ENCODE data around the gene AGRP. TPM values are rescaled to one million over a fixed set of nuclear protein-coding genes. Genes with fewer than 3 reads are reported as not detected.

Gene AGRP
- total RNA-seq, 6 donors from 2014 or later: 3.5 to 7.6 (median 3.8) TPM; not detected in 3

DNA sequence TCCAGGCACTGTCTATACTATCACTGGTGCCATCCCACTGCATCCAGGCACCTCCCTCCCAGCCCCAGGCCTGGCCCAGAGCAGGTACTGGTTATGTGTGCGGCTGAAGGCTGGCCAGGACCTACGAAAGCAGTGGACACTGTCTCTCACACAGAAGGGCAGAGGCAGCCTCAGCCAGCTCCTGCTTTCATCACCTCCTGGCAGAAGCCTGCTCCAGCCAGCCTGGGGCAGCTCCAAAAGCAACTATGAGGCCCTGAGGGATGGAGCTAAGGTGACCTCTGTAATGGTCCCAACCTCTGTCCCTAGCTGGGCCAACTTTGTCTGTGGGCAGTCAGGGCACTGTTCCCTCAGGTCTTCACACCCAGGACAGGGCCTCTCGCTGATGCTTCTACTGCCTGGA lies 33.6 kb downstream of the AGRP start:
- H3K36me3 ChIP-seq: peaks cover 0 to 65% (median 43%) of the 10 kb centered on the region in 4 donors
- H3K4me1 ChIP-seq: peaks cover 56 to 83% (median 72%) of the 10 kb centered on the region in 4 donors
- TF ChIP-seq, protein P1, sequence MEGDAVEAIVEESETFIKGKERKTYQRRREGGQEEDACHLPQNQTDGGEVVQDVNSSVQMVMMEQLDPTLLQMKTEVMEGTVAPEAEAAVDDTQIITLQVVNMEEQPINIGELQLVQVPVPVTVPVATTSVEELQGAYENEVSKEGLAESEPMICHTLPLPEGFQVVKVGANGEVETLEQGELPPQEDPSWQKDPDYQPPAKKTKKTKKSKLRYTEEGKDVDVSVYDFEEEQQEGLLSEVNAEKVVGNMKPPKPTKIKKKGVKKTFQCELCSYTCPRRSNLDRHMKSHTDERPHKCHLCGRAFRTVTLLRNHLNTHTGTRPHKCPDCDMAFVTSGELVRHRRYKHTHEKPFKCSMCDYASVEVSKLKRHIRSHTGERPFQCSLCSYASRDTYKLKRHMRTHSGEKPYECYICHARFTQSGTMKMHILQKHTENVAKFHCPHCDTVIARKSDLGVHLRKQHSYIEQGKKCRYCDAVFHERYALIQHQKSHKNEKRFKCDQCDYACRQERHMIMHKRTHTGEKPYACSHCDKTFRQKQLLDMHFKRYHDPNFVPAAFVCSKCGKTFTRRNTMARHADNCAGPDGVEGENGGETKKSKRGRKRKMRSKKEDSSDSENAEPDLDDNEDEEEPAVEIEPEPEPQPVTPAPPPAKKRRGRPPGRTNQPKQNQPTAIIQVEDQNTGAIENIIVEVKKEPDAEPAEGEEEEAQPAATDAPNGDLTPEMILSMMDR (IDR thresholded peaks at IDR 0.05): no peak
- no peak for TF ChIP-seq POLR2A (IDR thresholded peaks at IDR 0.05)
- TF ChIP-seq EP300 (IDR thresholded peaks at IDR 0.05): no peak
- TF ChIP-seq POLR2AphosphoS5 (IDR thresholded peaks at IDR 0.05): no peak
- WGBS, 2 donors: 71 to 85% methylated on average over 3 of the region's 3 CpGs
- no peak for DNase-seq
- no peaks in the 10 kb centered on the region for H3K27me3 ChIP-seq
- no peak overlapping the region for H3K4me3 ChIP-seq
- peak overlapping the region in 2 of 4 donors; percentile 53 to 58 for H3K27ac ChIP-seq
- no peaks in the 10 kb centered on the region for H3K9me3 ChIP-seq
- no peak for ATAC-seq (ENCODE audit: low FRiP score in 2 of 2)

DNA sequence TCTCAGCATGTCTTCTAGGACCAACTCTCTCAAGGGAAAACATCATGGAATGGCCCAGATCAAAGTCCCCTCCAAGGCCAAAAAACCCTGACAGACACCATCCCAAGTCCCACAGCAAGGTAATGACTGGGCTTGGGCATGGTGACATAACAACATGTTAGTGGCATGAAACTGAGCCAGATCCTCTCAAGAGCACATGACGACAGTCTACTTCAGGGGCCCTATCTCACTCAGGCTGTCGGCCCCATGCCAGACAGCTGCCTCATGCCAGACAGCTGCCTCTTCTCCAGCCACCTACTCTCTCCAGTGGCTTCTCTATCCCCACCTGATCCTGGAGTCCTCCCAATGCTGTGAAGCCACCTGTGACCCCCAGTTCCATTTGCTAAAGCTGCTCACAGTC lies 34.0 kb downstream of the AGRP start:
- TF ChIP-seq POLR2AphosphoS5 (IDR thresholded peaks at IDR 0.05): peak in 1 of 2 donors; percentile 34
- TF ChIP-seq, protein P1 (IDR thresholded peaks at IDR 0.05): no peak
- no peak for TF ChIP-seq EP300 (IDR thresholded peaks at IDR 0.05)
- Histone ChIP-seq H3K27ac (peak overlapping the region in 2 of 4 donors; percentile 53 to 58), H3K4me3 (no peak overlapping the region), H3K9me3 (no peaks in the 10 kb centered on the region), H3K4me1 (peaks cover 56 to 87% (median 72%) of the 10 kb centered on the region in 4 donors), H3K27me3 (no peaks in the 10 kb centered on the region), H3K36me3 (peaks cover 0 to 69% (median 45%) of the 10 kb centered on the region in 4 donors)
- ATAC-seq (ENCODE audit: low FRiP score in 2 of 2): no peak
- 50 to 83% methylated on average over 2 of the region's 2 CpGs for WGBS, 2 donors
- peak in 1 of 2 donors; percentile 70 for DNase-seq

DNA sequence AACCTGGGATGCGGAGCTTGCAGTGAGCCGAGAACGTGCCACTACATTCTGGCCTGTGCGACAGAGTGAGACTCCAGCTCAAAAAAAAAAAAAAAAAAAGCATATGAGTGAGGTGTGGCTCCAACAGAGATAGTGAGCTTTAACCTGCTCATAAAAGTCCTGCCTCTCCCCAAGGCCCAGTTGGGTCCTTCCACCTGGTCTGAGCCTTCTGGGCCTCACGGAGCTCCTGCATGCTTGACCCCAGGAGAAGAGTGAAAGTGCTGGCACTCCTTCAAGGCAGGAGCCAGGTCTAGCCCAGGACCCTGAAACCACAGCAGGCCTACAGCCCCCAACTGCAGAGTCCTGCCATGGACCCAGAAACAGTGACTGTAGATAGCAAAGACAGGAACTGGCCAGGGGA lies 34.8 kb downstream of the AGRP start:
- Histone ChIP-seq H3K9me3 (no peaks in the 10 kb centered on the region), H3K4me1 (peaks cover 56 to 88% (median 74%) of the 10 kb centered on the region in 4 donors), H3K36me3 (peaks cover 0 to 75% (median 48%) of the 10 kb centered on the region in 4 donors), H3K27ac (peak overlapping the region in 1 of 4 donors; percentile 58), H3K27me3 (no peaks in the 10 kb centered on the region), H3K4me3 (no peak overlapping the region)
- ATAC-seq (ENCODE audit: low FRiP score in 2 of 2) (no peak), DNase-seq (no peak)
- WGBS, 2 donors: 97 to 98% methylated on average over 5 of the region's 5 CpGs
- TF ChIP-seq, protein P1 (IDR thresholded peaks at IDR 0.05): no peak
- no peak for TF ChIP-seq EP300 (IDR thresholded peaks at IDR 0.05)

DNA sequence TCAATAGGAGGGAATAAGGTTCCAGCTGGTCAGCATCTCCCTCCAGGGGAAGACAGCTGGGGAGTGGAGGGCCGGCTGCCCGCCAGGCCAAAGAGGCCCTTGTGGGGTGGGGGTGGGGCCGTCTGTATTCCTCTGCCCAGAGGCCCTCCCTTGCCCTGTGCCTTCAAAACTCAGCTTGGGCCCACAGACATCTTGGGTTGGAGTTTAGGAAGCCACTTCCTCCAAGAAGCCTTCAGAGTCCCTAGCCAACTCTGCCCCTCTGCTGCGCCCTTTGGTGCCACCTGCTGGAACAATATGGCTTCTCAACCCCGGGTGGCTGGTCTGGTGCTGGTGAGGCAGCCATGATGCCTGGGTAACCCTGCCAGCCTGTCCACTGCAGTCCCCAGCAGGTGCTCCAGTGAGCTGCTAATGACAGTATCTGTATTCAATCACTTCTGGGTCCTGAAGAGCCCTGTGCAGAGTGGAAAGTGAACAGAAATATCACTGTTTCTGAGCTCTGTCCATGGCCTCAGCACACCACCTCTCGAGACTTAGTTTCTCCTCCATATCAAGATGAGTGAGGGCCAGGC lies 35.8 kb downstream of the AGRP start:
- ATAC-seq (ENCODE audit: low FRiP score in 2 of 2) (peak; percentile 4 to 42), DNase-seq (peak; percentile 44 to 82)
- H3K9me3 ChIP-seq: no peaks in the 10 kb centered on the region
- TF ChIP-seq POLR2AphosphoS5 (IDR thresholded peaks at IDR 0.05): peak in 1 of 2 donors; percentile 28
- no peak for TF ChIP-seq POLR2A (IDR thresholded peaks at IDR 0.05)
- TF ChIP-seq, protein P1 (IDR thresholded peaks at IDR 0.05): peak in 5 of 6 experiments; percentile 25 to 42 (median 35)
- no peak for TF ChIP-seq EP300 (IDR thresholded peaks at IDR 0.05)
- peak overlapping the region in 3 of 4 donors; percentile 27 to 61 (median 57) for H3K27ac ChIP-seq
- H3K4me3 ChIP-seq: no peak overlapping the region
- no peaks in the 10 kb centered on the region for H3K27me3 ChIP-seq
- WGBS, 2 donors: 77% methylated on average over 6 of the region's 6 CpGs; no CpG with 5 or more reads in 1 of the 2 donors
- H3K4me1 ChIP-seq: peaks cover 59 to 88% (median 76%) of the 10 kb centered on the region in 4 donors
- H3K36me3 ChIP-seq: peaks cover 0 to 75% (median 49%) of the 10 kb centered on the region in 4 donors
